Liver (tissue), 3 donors: ENCODE results near the gene LAYN.

Experiments
- CTCF ChIP-seq: fragments of 150-350 bp; IDR thresholded peaks from 2 replicates; pipeline ENCODE4 v1.5.1; 2017; ENCODE audit warnings: improper control_type of control experiment, low read depth, low read length; ENCODE audit not compliant: missing input control
- EGR1 ChIP-seq, 2 donors: IDR thresholded peaks; 2 replicates each; pipeline ENCODE4 v1.6.1; 2016 to 2018; ENCODE audit warnings: antibody characterized with exemption in 2 of 2, low read depth in 2 of 2
- GABPA ChIP-seq, 2 donors: IDR thresholded peaks in 1 of 2; conservative IDR thresholded peaks in 1 of 2; 2 replicates each; pipeline ENCODE4 v1.6.1; 2016; ENCODE audit warnings: antibody characterized with exemption in 2 of 2, mild to moderate bottlenecking in 1 of 2, moderate library complexity in 1 of 2
- JUND ChIP-seq, 2 donors: IDR thresholded peaks; 2 replicates each; pipeline ENCODE4 v1.6.1; 2016; ENCODE audit warnings: antibody characterized with exemption in 2 of 2
- RAD21 ChIP-seq, 2 donors: IDR thresholded peaks; 2 replicates each; pipeline ENCODE4 v1.6.1; 2016; ENCODE audit warnings: antibody characterized with exemption in 2 of 2, mild to moderate bottlenecking in 2 of 2
- YY1 ChIP-seq: IDR thresholded peaks from 2 replicates; pipeline ENCODE4 v1.6.1; 2016; ENCODE audit warnings: antibody characterized with exemption, mild to moderate bottlenecking
- ZBTB33 ChIP-seq: IDR thresholded peaks from 2 replicates; pipeline ENCODE4 v1.6.1; 2016; ENCODE audit warnings: antibody characterized with exemption
- donor health status: healthy.
- donor health status: healthy.

- TF ChIP-seq RAD21 (IDR thresholded peaks at IDR 0.05) (no peak), CTCF (no peak), GABPA (IDR thresholded peaks at IDR 0.05 in 1 of 2, conservative IDR thresholded peaks at IDR 0.05 in 1 of 2) (no peak), YY1 (no peak), JUND (IDR thresholded peaks at IDR 0.05) (no peak), EGR1 (IDR thresholded peaks at IDR 0.05; ENCODE audit: low read depth in 2 of 2) (no peak), ZBTB33 (no peak)
Measured at GRCh38 chr11:111555255-111555654, 14.7 kb downstream of the LAYN start.
